Kidney glomerular epithelial cell (primary cell): ENCODE results near the gene HSPA6.
"Not testable (repeated sequence)": the region's sequence is repeated elsewhere in the genome, so short reads cannot be mapped to it uniquely, and the experiment has no call there.

Experiments
- DNase-seq: peaks from one replicate; lab custom pipeline; 2025; lab: John Stamatoyannopoulos, UW

The HSPA6 gene

GRCh38 chr1:161560960-161561715 lies 36.8 kb downstream of the HSPA6 start:
- DNase-seq, result not testable (repeated sequence)

DNA sequence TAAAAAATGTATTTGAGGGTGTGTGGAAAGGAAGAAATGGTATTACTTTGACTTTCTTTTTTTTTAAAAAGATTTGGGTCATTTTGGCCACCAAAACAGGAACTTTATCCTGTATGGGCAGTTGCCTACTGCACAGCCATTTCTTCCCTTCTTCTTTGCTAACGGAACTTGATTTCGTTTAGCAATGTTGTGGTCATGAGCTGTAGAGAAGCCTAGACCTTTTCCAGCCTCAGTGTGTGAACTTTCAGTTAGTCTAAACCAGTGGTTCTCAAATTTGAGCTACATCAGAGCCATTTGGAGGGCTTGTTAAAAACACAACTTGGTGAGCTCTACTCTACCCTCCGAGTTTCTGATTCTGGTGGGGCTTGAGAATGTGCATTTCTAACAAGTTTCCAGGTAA lies 38.1 kb downstream of the HSPA6 start:
- not testable (repeated sequence) for DNase-seq

- DNase-seq, result not testable (repeated sequence)
These were observed 39.2 kb downstream of the HSPA6 start for GRCh38 chr1:161563522-161563921.

DNA sequence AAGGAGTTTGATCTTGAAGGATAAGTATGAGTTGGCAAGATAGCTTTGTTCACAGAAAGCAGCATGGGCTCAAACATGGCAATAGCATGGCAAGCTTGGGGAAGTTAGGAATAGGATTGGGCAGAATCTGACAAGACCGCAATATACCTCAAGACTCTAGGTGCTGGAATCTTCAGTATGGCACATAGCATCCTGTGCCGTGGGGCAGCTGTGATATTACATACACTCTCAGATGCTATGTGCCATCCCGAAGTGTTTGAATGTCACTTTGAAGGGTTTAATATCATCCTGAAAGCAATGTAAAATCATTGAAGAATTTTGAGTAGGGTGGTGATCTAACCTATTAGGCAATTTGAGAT lies 42.2 kb downstream of the HSPA6 start:
- not testable (repeated sequence) for DNase-seq

DNA sequence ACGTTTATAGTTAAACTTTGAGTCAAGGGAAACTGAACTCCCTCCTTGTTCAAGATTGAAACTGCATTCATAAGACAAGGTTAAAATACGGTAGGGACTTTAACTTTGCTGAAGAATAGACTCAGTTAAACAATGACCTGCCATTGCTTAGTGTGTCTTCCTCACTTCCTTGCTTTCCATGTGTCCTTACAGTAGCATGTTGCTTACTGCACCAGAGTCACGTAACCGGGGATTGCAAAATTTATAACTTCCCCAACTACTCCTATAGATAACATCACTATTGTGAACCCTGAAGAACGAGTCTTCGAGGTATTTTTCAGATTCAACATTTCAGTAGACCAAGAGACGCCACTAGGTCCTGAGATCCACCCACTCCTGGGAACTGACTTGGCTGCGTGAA lies 47.4 kb downstream of the HSPA6 start:
- DNase-seq, result not testable (repeated sequence)
